ENCODE data around the gene HEPN1.

Gene HEPN1

DNA sequence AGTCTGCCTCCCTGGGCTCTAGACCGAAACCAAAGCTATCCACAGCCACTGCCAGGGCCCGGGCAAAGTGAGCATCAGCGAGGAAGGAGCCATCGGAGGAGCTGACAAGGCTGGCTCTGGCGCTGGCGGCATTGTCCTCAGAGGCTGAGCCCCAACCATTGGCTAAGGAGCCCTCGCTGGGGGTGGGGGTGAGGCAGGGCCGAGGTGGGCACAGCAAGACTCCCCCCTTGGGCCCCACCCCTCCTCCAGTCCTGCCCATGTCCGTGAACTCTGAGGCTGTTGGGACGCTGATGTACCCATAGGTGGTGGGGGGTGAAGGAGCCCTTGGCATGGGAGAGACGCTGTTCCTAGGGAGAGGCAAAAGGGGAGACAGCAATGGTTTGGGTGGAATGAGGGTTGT is 32.6 kb upstream of the HEPN1 start:
- DNase-seq = no peak

DNA sequence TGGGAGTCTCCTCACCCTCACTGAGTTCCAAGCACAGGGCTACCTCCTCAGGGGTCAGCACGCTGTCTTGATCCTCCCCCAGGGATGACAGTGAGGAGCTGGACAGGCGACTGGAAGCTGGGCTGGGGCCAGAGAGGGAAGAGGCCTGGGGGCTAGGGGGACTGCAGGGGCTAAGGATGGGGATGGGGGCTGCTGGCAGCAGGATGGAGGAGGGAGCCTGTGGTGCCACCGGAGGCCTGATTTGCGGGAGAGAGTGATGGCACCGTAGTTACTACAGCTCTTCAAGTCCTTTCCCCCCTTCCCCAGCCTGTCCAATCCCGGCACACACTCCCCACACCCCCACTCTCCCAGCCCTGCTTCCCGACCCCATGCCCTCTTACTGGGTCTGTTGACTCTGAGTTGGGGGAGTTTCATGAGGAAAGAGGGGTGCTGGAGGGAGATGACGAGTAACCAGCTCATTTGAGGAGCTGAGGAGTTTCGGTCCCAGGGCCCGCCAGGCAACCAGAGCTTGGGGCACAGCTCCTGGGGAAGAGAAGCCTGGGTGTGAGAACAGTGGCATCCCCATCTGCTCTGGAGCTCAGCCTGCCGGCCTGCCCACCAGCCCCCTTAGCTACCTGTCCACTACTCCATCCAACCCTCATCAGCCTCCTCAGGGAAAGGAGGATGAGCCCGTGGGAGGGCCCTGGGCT is 31.9 kb upstream of the HEPN1 start:
- no peak for DNase-seq

DNA sequence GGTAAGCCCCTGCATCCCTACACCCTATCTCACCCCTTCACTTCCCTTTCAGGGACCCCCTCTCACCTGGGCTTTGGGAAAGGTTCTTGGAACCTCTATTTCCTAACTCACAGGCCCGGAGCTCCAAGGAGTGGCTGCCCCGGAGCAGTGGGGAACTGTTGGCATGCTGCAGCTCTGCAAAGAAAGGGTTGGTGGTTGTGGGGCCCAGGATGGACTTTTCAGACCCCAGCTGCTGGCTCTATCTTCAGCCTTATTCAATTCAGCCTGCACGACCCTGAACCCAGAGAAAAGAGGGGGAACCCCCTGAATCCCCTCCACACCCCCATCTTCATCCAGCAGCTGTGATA is 31.4 kb upstream of the HEPN1 start:
- DNase-seq = no peak

DNA sequence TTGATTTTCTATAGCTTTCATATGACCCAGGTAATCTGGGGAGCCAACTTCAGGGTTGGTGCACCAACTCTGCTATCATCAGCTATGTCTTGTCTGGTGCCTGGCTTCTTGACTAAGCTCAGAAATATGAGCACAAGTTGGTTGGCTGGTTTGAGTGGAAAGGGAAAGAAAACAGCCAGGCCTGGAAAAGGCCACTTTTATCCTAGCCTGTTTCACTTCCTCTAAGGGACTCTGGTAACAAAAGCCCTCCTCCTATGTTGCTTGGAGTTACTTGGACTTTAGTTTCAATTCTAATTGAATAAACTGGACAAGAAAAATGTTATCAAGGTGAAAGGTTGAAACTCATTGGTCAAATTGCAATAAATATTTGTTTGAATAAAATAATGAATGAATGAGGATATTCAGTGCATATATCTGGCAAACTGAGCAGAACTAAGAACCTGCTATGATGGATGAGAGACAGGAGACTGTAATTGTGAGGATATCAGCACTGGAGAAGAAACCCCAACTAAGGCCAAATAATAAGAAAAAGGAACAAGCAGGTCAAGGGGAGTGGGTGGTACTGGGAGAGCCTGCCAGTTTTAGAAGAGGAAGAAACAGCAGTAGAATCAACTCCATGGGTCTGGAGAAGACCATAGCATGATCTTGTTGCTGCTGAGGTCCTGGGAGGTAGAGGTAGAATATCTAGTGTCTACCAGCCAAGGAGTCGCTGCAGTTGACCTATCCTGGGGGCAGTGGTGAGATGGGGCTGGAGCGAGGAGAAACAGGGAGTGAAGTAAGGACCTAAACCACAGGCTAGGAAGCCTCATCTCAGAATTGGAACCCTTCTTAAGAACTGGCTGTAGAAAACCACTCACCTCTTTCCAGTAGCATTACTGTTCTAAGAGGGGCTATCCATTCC is 29.6 kb upstream of the HEPN1 start:
- no peak for DNase-seq

DNA sequence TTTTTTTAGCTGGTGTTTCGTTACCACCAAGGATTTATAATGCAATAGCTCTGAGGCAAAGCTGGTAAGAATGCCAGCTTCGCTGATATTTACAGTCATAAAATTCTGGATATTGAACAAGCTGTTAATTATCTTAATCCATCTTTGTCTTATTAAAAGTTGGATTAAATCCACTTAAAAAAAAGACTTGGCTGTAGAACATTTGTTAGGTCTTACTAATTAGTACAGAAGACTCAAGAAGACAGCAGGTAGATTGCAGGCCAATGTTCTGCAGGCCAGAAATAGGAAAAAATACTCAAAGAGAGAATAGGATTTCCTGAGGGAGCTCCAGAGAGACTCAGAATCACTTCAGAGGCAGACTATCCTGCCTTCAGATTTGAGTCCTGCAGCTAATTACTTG is 28.9 kb upstream of the HEPN1 start:
- no peak for DNase-seq

DNA sequence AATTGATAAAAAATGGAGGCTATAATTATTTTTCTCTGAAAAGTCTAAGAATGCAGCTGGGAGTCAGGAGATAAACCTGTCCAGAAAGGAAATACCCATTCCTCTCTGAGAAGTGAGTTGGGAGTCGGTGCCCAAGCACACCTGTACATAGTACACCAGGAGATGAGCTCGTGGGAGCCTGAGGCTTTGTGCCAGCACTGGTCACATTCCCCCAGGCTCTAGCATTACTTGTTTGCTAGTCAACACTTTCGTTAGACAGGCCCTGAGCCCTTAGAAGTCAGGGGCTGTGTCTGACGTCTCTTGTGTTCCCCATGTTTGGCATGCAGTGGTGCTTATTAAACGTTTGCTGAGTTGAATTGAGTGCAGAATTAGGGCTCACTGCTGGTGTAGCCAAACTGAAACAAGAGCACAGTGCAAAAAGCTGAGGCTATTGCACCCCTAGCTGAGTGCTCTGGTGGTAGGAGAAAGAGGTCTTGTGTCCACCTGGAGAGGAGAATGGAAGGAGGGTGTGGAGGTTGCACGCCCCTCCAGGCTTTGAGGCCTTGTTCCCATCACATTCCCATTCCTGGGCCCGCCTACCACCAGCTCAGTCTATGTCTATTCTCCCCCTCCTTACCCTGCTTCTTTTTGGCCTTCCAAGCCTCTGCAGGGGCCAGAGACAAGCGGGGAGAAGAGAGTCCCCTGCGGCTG is 28.2 kb upstream of the HEPN1 start:
- DNase-seq = no peak

DNA sequence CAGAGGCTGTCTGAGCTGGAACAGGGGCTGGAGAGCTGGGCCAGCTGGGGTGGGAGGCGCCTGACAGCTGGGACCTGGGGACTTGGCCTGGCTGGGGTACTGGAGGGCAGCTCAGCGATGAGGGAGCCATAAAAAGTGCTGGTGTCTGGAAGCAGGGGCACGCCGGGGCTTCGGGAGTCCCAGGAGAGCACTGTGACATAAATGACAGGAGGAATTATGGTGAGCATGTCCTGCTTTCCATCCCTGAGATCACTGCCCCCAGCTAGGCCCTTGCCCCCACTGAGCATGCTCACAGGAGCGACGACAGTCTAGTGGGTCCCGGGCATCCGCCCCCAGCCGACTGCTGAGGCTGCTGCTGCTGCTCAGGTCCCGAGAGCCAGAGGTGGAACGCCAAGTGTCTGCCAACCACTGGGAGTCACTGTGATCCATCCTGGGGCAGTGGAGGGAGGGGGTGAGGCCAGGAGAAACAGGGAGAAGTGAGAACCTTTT is 27.6 kb upstream of the HEPN1 start:
- DNase-seq = peak; percentile 60

DNA sequence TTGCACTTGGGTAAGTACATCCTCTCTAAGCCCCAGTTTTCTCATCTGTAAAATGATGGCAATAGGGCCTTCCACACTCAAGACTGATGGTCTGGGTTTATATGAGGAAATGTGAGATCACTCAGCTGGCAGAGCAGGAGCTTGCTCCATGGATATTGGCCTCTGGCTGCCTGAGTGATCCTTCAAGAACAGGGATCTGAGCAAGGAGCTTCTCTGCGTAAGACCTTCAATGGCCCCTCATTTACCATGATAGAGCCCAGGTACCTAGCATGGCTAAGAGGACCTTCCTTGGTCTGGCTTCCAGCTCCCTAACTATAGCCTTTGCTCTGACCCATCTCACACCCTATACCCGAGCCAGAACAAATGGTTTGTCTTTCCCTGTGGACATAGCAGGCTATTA is 26.9 kb upstream of the HEPN1 start:
- DNase-seq = peak; percentile 27

DNA sequence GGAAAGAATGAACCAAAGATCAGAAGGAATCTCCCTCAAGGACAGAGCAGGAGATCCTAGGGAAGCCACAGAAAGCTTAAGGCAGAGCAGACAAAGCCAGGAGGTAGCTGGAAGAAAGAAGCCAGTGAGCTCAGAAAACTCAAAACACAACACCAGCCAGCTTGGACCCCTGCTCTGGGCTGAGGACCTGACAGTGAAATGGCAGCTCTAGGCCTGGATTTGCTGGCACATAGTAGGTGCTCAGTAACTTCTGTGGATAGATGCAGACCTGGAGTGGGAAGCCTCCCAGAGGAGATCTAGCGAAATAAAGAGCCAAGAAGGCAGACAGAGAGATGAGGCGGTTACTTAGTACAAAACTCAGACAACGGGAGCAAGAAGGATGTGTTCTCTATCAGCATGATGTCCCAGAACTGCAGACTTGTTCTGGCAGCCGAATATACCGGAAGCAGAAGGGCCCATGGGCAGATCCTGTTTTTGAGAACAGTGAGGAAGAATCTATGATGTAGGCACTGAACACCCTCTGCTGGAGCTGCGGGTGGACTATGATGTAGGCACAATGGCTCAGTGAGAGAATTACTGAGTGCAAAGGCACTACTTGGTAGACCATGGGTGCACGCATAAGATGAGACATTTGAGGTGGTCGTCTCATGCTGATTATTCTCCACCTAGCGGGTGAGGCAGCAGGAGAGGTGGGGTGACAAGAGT is 26.1 kb upstream of the HEPN1 start:
- DNase-seq = no peak

DNA sequence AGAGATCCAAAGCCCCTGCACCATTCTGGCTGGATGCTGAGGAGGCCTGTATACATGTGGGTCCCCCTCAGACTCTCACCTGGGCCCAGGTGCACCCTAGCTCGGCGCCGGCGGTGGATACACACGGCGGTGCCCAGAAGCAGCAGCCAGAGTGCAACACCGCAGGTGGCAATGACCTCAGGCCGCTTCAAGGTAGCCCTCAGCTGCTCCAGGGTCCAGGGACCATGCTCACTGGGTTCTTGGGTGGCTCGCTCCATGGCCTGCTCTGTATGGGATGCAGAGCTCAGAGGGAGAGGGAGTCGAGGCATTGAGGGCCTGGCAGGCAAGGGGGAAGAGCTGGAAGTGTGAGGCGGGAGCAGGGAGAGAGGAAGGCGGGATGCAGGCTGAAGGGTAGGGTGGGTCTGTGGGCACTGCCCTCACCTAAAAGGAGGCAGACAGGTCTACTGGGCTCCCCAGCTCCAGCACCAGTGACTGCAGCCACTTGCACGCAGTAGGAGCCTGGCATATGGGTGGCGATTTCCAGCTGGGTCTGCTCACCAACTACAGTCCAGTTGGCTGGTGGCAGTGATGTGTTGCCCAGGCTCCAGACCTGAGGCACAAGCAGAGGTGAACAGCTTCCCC is 25.2 kb upstream of the HEPN1 start:
- DNase-seq = no peak

DNA sequence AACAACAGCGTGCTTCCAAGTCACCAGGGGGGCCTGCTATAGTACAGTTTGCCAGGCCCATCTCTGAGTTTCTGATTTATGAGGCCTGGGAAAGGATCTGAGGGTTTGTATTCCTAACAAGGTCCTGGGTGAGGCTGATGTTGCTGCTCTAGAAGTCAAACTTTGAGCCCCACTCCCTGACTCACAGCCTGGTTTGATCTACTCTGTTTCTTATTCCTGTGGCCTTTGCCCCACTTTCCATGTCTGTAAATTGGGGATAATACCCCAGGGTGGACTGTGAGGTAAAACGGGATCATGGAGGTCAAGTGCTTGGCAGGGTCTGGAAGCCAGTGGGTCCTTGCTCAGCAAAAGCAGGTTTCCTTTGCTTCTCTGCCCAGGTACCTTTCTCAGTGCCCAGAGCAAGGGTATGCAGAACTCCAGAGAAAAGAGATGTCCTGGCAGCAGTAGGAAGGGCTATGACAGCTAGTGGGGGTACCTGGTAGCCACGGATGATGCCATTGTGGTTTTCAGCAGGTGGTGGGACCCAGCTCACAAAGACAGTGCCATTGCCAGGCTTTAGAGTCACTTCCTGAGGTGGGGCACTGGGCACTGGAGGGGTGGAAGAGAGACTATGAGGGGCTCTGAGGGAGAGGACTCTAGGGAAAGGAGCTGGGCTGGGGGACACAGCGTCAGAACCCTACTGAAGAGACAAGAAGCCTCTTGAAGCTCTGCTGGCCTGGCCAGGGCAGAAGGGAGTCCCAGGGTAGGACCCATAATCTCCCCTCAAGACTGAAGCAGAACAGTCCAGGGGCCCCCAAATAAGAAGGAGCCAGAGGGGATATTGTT is 24.2 kb upstream of the HEPN1 start:
- no peak for DNase-seq

DNA sequence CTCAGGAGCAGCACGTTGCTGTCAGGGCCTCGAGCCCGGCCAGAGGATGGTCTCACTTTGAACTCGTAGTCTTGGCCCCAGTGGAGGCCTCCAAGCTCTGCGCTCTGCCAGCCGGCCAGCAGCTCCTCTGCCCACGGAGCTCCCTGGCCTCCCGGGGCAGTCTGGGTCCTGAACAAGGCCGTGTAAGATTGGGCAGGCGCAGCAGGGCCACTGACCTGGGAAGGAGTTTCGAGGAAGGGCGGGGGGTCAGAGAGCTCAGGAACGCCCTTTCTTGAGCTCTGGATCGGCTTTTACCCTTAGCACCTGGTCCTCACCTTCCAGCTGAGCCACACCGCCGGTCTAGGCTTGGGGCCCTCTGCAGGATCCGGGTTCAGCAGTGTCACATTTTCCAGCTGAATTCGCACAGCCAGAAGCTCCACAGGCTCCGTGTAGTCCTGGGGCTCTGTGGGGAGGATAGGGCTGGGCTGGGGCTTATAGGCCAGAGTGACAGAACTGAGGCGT is 23.5 kb upstream of the HEPN1 start:
- DNase-seq = no peak

DNA sequence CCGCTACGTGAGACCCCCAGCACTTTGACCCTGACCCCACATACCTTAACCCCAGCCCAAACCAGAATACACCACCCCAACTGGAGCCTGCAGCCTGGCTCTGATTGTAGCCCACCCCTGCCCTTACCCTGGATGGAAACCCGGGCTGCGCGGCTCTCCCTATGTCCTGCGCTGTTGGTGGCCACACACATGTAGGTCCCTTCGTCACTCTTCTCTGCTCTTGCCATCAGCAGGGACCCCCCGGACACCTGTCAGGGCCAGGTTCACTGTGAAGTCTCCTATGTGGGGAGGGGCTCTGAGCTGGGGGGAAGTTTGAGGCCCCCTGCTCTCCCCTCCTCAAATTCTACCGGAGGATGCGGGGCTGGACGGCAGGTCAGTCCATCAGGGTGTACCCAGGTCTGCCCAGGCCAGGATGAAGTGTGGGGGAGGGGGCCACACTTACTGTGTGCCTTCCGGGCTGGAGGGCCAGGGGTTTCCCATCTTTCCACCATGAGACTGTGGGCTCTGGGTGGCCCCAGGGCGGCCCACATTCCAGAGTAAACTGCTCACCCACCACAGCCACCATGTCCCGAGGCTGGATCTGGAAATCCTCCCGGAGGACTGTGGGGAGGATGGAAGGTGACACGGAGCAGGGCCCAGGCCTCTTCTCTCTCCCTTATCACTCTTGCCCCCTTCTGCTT is 22.8 kb upstream of the HEPN1 start:
- no peak for DNase-seq

DNA sequence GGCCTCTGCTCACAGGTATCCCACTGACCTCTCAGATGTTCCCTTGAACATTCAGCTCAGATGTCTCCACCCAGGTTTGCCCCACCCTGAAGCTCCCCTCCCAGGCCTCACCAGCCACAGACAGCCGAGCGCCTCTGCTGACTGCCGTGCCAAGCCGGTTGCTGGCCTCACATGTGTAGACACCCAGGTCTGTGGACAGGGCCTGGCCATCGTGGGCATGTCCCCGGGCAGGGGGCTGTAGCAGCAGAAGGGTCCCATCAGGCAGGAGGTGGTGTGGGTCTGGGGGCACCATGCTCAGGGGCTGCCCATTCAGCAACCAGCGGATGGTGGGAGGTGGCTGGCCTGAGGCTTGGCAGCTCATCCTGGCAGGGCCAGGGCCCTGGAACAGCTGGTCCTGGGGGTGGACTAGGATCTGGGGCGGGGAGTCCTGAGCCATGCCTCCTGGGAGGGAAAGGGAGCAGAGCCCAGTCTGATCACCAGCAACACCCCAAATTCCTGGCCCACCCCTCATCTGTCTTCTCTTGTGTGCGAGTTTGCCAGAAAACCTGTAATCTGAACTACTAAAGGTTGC is 22.1 kb upstream of the HEPN1 start:
- DNase-seq = no peak

DNA sequence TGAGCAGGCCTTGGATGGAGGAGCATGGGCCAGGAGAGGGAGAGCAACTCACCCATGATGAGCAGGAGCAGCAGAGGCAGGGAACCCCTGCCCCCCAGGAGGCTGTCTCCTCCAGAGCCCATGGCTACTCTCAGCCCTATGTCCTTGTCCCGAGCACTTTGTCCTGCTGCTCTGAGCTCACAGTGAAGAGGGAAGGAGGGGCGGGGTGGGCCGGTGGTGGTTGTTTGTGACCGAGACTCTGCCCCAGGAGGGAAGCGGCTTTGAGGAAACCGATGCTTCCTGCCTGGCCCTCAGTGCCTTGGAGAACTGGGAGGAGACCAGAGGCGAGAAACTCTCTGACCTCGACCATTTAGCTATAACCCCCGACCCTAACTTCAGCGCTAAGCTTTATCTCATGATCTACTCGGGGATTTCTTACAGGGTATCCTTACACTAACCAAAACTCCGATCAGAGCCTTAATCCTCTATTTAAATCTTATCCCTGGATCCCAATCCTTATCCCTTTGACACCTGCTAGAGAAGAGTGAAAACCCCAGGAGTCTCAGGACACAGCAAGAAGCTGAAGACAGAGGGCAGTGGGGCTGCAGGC is 21.3 kb upstream of the HEPN1 start, which contains the start of gene ROBO4:
Gene ROBO4, minus strand, starts transcription at position 192 of the 589 bp plus-strand sequence. Its CDS starts 70 bp downstream, at position 122.
- peak; percentile 94 for DNase-seq

DNA sequence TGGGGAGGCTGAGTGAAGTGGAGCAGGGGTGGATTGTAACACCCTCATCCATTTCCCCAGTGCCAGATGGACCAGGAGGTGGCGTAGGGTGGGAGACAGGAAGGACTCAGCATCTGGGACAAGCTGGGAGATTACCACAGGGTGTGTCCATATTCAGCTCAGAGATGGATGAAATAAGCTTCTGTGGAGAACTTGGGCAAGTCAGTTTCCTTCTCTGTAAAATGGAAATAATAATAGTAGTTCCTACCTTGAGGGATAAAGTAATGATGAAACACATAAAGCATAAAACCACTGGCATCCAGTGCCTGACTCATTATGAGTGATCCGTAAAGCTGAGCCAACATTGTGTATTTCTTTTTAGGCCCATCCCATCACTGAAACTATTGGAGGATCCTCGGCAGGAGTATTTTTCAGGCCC is 20.8 kb upstream of the HEPN1 start:
- DNase-seq = no peak

DNA sequence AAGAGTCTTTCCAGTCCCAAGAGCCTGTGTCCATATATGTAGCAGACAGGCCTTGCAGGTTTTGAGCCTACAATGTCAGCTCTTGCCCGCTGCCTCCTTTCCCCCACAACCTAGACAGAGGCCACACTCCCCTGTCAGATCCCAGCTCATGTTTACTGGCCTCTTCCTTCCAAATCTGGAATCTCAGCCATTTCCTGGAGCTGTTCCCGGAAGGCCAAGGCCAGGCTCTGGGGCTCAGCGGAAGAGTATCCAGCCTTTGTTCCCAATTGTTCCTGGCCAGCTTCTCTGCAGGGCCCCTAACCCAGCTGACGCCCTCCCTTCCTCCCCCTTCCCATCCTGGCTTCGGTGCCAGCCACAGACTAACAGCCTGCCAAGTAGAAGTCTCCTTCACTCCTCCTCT is 20.3 kb upstream of the HEPN1 start:
- DNase-seq = no peak

DNA sequence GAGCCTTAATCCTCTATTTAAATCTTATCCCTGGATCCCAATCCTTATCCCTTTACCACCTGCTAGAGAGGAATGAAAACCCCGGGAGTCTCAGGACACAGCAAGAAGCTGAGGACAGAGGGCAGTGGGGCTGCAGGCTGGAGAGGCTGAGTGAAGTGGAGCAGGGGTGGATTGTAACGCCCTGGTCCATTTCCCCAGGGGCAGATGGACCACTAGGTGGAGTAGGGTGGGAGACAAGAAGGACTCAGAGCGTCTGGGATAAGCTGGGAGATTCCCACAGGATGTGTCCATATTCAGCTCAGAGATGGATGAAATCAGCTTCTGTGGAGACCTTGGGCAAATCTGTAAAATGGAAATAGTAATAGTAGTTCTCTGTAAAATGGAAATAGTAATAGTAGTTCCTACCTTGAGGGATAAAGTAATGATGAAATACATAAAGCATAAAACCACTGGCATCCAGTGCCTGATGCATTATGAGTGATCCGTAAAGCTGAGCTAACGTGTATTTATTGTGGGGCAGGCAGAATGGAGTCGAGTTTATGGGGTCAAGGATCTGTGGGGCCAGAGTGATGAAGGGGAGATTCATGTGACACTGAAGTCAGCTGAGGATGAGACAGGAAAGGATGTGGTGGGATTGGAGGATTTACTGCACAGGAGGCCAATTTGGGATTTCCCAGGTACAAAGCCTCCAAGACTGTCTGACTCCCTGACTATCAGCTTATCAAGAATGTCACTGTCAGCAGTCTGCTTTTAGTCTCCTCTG is 19.5 kb upstream of the HEPN1 start:
- DNase-seq = peak; percentile 76

DNA sequence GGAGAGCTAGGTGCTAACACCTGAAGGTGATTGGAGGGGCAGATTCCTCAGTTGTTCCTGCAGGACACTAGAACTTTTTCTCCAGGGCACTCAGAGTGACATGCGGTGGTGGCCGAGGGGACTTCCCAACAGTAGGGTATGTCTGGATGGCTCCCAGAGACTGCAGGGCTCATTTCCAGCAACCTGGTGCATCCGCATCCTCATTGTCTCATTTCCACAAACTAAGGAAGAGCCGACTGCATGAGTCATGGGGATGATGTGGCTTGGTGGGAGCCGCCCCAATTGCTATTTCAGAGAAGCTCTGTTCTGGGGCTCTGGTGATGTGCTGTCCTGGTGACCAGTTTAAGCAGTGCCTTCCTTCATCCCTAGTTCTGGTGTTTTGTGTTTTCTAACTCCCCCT is 18.6 kb upstream of the HEPN1 start:
- DNase-seq = no peak
